ENCODE measurements around the gene HDAC5.
"Not testable (repeated sequence)": the region's sequence is repeated elsewhere in the genome, so short reads cannot be mapped to it uniquely, and the experiment has no call there.

The HDAC5 gene

DNA sequence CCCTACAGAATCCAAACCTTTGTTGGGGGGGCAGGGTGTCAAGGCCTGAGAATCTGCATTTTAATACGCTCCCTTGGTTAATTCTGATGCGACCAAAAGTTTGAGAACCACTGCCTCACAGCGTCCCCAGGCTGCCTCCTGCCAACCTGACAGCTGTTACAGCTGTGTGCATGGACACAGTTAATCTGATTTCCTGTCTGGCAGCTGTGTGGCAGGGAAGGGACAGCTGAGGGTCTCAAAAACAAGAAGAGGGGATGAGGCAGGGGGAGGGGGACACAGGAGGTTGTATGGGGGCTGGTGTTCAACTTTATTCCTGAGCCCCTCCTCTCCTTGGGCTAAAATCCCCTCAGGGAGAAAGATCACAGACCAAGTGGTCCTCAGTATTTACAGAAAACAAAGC, 17.5 kb downstream of the HDAC5 start:
- TF ChIP-seq, protein P1, sequence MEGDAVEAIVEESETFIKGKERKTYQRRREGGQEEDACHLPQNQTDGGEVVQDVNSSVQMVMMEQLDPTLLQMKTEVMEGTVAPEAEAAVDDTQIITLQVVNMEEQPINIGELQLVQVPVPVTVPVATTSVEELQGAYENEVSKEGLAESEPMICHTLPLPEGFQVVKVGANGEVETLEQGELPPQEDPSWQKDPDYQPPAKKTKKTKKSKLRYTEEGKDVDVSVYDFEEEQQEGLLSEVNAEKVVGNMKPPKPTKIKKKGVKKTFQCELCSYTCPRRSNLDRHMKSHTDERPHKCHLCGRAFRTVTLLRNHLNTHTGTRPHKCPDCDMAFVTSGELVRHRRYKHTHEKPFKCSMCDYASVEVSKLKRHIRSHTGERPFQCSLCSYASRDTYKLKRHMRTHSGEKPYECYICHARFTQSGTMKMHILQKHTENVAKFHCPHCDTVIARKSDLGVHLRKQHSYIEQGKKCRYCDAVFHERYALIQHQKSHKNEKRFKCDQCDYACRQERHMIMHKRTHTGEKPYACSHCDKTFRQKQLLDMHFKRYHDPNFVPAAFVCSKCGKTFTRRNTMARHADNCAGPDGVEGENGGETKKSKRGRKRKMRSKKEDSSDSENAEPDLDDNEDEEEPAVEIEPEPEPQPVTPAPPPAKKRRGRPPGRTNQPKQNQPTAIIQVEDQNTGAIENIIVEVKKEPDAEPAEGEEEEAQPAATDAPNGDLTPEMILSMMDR (IDR thresholded peaks at IDR 0.05): no peak
- Histone ChIP-seq H3K36me3 (peaks cover 0 to 19% (median 0%) of the 10 kb centered on the region in 3 donors), H3K27ac (peak overlapping the region; percentile 64 to 91), H3K9me3 (no peaks in the 10 kb centered on the region), H3K4me3 (no peak overlapping the region), H3K4me1 (peaks cover 22 to 98% (median 81%) of the 10 kb centered on the region in 4 donors), H3K27me3 (no peaks in the 10 kb centered on the region)
- intact Hi-C loops (cut with DNase I; ENCODE audit: low total_unique reads): loop anchor here (5.0 kb wide), 1 partner anchor 34 kb away; the partner anchor contains the start of gene G6PC3
- no peak for DNase-seq

DNA sequence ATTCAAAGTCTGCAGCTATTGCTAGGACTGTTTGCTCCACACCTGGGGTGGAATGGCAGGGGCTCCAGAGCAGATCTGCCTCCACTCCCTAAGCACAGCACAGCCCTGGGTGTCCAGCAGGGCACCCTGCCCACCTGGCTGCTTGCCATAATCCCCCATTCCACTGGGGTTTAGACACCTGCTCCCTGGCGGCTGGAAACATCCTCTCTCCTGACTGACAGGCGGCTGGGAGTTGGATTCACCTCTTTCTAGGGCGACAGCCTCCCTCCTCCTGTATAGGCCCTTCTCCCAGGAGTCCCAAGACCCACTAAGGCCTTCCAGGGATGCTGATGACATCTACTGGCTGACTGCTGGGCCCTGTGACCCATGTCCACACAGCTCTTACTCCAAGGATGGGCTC, 18.0 kb downstream of the HDAC5 start:
- TF ChIP-seq, protein P1 (IDR thresholded peaks at IDR 0.05): no peak
- Histone ChIP-seq H3K9me3 (no peaks in the 10 kb centered on the region), H3K36me3 (peaks cover 0 to 19% (median 0%) of the 10 kb centered on the region in 3 donors), H3K27ac (peak overlapping the region; percentile 64 to 91), H3K4me3 (no peak overlapping the region), H3K4me1 (peaks cover 18 to 98% (median 79%) of the 10 kb centered on the region in 4 donors), H3K27me3 (no peaks in the 10 kb centered on the region)
- intact Hi-C loops (cut with DNase I; ENCODE audit: low total_unique reads): loop anchor here (5.0 kb wide), 1 partner anchor 33 kb away; the partner anchor contains the start of gene G6PC3
- DNase-seq: no peak

DNA sequence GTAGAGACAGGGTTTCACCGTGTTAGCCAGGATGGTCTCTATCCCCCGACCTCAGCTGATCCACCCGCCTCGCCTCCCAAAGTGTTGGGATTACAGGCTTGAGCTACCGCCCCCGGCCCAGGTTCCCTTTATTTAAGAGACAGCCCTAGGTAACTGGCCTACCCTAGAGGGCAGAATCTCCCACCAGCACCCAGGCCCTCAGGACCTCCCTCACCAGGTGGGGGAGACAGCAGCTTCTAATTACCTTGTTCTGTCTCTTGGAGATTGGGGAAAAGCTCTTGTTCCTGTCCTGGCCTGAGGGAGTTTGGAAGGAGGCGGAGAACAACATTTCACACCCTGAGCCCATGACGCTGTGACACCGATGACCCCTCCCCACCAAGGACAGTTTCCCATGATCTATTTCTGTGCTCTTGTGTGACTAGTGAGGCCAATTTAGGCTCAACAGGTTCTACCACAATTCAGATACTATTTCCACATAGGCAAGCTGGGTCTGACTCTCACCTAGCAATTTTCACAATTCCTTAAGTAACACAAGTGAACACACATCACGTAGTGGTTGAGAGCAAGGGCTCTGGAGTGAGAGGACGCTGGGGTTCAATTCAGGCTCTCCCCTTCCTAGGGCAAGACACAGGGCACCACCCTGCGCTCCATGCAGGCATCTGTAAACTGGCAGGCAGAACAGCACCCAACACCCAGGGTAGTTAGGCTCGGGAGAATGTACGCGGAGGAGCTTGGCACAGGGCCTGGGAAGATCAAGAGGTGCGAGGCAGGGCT, 20.4 kb downstream of the HDAC5 start:
- H3K36me3 ChIP-seq: peaks cover 0 to 19% (median 0%) of the 10 kb centered on the region in 3 donors
- H3K9me3 ChIP-seq: no peaks in the 10 kb centered on the region
- intact Hi-C loops (cut with DNase I; ENCODE audit: low total_unique reads): no loop called here
- no peak overlapping the region for H3K4me3 ChIP-seq
- TF ChIP-seq, protein P1 (IDR thresholded peaks at IDR 0.05): no peak
- H3K4me1 ChIP-seq: peaks cover 1 to 97% (median 67%) of the 10 kb centered on the region in 4 donors
- no peak for DNase-seq
- no peaks in the 10 kb centered on the region for H3K27me3 ChIP-seq
- peak overlapping the region in 1 of 2 donors; percentile 91 for H3K27ac ChIP-seq

DNA sequence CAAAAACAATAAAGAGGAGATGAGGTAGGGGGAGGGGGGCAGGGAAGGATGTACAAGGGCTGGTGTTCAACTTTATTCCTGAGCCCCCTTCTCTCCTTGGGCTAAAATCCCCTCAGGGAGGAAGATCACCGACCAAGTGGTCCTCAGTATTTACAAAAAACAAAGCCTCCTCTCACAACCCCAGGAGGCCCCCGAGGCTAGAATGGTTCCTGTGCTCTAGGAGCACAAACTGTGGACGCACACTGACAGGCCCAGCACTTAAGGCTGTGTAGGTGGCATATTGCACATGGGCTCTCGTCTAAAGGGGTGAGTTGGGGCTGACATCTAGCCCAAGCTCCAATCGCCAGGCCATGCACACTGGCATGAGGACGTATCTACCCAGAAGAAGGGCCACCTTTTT, 21.6 kb downstream of the HDAC5 start:
- DNase-seq; H3K4me3 ChIP-seq; intact Hi-C loops (cut with DNase I; ENCODE audit: low total_unique reads); H3K27me3 ChIP-seq; H3K9me3 ChIP-seq; H3K27ac ChIP-seq: not testable (repeated sequence)
- peaks cover 0 to 26% (median 0%) of the 10 kb centered on the region in 3 donors for H3K36me3 ChIP-seq
- peaks cover 0 to 97% (median 67%) of the 10 kb centered on the region in 4 donors for H3K4me1 ChIP-seq

DNA sequence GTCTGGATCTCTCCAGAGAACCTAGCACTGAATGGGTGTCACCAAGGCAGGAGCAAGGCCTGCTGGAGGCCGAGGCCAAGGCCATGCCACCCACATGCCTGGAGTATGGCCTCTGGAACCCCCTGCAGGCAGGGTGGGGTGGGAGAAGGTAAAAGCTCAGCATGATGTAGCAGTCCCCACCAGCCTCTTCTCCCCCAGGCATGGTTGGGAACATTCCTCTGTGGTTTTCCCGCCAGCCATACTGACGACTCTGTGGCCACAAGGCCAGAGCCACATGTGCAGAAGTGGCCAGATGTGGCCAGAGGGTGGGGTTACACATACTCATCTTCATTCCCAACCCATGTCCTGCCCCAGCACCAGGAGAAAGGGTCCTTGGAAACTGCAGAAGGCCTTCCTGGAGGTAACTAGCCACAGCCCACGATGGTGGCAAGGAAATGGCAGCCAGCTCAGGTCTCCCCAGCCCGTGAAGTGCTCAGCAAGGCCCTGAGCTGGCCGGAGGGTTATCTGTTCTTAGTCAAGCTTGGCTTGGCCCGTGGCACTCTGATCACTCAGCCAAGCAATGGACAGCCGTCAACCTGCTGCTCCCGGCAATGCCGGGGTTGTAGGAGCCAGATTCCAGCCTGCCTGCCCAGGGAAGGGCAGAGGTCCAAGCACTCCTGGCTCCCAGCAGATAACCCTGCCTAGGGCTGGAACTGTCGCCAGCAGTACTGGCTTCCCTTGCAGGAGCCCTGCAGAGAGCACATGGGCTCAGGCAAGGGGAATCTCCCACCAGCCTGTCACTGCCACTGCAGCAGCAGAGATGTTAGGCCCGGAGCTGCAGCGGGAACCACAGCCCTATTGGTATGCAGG, 26.1 kb downstream of the HDAC5 start:
- Histone ChIP-seq H3K4me3 (no peak overlapping the region), H3K4me1 (peaks cover 4 to 76% (median 50%) of the 10 kb centered on the region in 4 donors), H3K36me3 (peaks cover 17 to 22% (median 17%) of the 10 kb centered on the region in 3 donors), H3K27me3 (no peaks in the 10 kb centered on the region), H3K9me3 (no peaks in the 10 kb centered on the region), H3K27ac (peak overlapping the region; percentile 41 to 51)
- intact Hi-C loops (cut with DNase I; ENCODE audit: low total_unique reads): no loop called here
- TF ChIP-seq, protein P1 (IDR thresholded peaks at IDR 0.05): no peak
- no peak for DNase-seq

Measured in tibial artery (tissue), 4 donors.